Neuronal stem cell (in vitro differentiated cells): Measurements from ENCODE around the gene ZNF683. TPM values are rescaled to one million over a fixed set of nuclear protein-coding genes. Genes with fewer than 3 reads are reported as not detected.
"Not testable (repeated sequence)": the region's sequence is repeated elsewhere in the genome, so short reads cannot be mapped to it uniquely, and the experiment has no call there.

ENCODE experiments used
- DNase-seq: peaks from one replicate; pipeline ENCODE4 v3.0.0-alpha.2; 2013; ENCODE audit warnings: low spot score
- H2AFZ ChIP-seq: one replicate; pipeline ENCODE4 v1.6.1; 2013; ENCODE audit warnings: mild to moderate bottlenecking, low read length, inconsistent platforms
- H2AK5ac ChIP-seq: 2 replicates; pipeline ENCODE4 v1.6.1; 2013; ENCODE audit warnings: low read depth, mild to moderate bottlenecking, inconsistent platforms, low read length, moderate library complexity, mixed read lengths
- H2BK120ac ChIP-seq: 2 replicates; pipeline ENCODE4 v1.6.1; 2013; ENCODE audit warnings: low read depth, mild to moderate bottlenecking, inconsistent platforms, low read length, moderate library complexity, mixed read lengths
- H2BK12ac ChIP-seq: one replicate; pipeline ENCODE4 v1.6.1; 2013; ENCODE audit warnings: low read length, inconsistent platforms
- H2BK15ac ChIP-seq: 2 replicates; pipeline ENCODE4 v1.6.1; 2013; ENCODE audit warnings: mild to moderate bottlenecking, low read length, inconsistent platforms, mixed read lengths
- H2BK5ac ChIP-seq: one replicate; pipeline ENCODE4 v1.6.1; 2013; ENCODE audit warnings: inconsistent platforms, mild to moderate bottlenecking, low read length, moderate library complexity
- H3K14ac ChIP-seq: one replicate; pipeline ENCODE4 v1.6.1; 2013; ENCODE audit warnings: low read length, inconsistent platforms
- H3K18ac ChIP-seq: 2 replicates; pipeline ENCODE4 v1.6.1; 2013; ENCODE audit warnings: low read length, inconsistent platforms
- H3K23ac ChIP-seq: 2 replicates; pipeline ENCODE4 v1.6.1; 2013; ENCODE audit warnings: low read depth, mild to moderate bottlenecking, mixed read lengths, low read length, inconsistent platforms; ENCODE audit not compliant: poor library complexity
- H3K27ac ChIP-seq: replicated peaks from 3 replicates; pipeline ENCODE4 v1.5.1; 2013; ENCODE audit warnings: low read length, inconsistent platforms
- H3K27me3 ChIP-seq, 3 experiments: 2 replicates each; pipeline ENCODE4 v1.6.1; 2013; ENCODE audit warnings: low read length in 3 of 3, mild to moderate bottlenecking in 2 of 3, inconsistent platforms in 1 of 3, low read depth in 1 of 3, mixed read lengths in 1 of 3, moderate library complexity in 1 of 3; ENCODE audit not compliant: control insufficient read depth in 3 of 3, insufficient read depth in 3 of 3
- H3K36me3 ChIP-seq, 2 donors: replicated peaks in 1 of 2; 2 replicates each; pipeline ENCODE4 v1.6.1; 2013; ENCODE audit warnings: low read length in 2 of 2; ENCODE audit not compliant: control insufficient read depth in 2 of 2, insufficient read depth in 2 of 2
- H3K4ac ChIP-seq: 2 replicates; pipeline ENCODE4 v1.6.1; 2013; ENCODE audit warnings: inconsistent platforms, mild to moderate bottlenecking, low read length, moderate library complexity
- H3K4me1 ChIP-seq, 2 donors: 1 replicate in 1 of 2; 2 replicates in 1 of 2; pipeline ENCODE4 v1.6.1; 2013; ENCODE audit warnings: low read length in 2 of 2, low read depth in 1 of 2; ENCODE audit not compliant: control insufficient read depth in 2 of 2, insufficient read depth in 1 of 2
- H3K4me2 ChIP-seq: one replicate; pipeline ENCODE4 v1.6.1; 2013; ENCODE audit warnings: mild to moderate bottlenecking, low read length, inconsistent platforms; ENCODE audit not compliant: insufficient read depth, poor library complexity, severe bottlenecking
- H3K4me3 ChIP-seq, 2 donors: 2 replicates each; pipeline ENCODE4 v1.5.1; 2013; ENCODE audit warnings: low read length in 2 of 2, mild to moderate bottlenecking in 2 of 2, inconsistent platforms in 1 of 2, moderate library complexity in 1 of 2
- H3K79me1 ChIP-seq: one replicate; pipeline ENCODE4 v1.6.1; 2013; ENCODE audit warnings: low read depth, mild to moderate bottlenecking, inconsistent platforms, low read length, moderate library complexity
- H3K9ac ChIP-seq: one replicate; pipeline ENCODE4 v1.6.1; 2013; ENCODE audit warnings: mild to moderate bottlenecking, low read depth, low read length, inconsistent platforms; ENCODE audit not compliant: poor library complexity
- H3K9me3 ChIP-seq, 2 donors: replicated peaks in 1 of 2; 2 replicates each; pipeline versions ENCODE3 to v1.6.1; 2013; ENCODE audit warnings: low read length in 2 of 2, mild to moderate bottlenecking in 2 of 2, inconsistent platforms in 1 of 2, low read depth in 1 of 2, mixed read lengths in 1 of 2, moderate library complexity in 1 of 2; ENCODE audit not compliant: control insufficient read depth in 2 of 2, insufficient read depth in 1 of 2
- H4K8ac ChIP-seq: one replicate; pipeline ENCODE4 v1.6.1; 2013; ENCODE audit warnings: low read depth, mild to moderate bottlenecking, inconsistent platforms, low read length, moderate library complexity
- H4K91ac ChIP-seq: one replicate; pipeline ENCODE4 v1.6.1; 2013; ENCODE audit warnings: low read length, low read depth, mild to moderate bottlenecking, inconsistent platforms; ENCODE audit not compliant: poor library complexity
- WGBS, 2 donors: extraction: QIAGEN DNeasy Blood & Tissue Kit; methylation state at CpG; one replicate each; pipeline ENCODE4 v1.1.7; 2013; ENCODE audit warnings: missing lambda C conversion rate in 2 of 2, mixed read lengths in 1 of 2; ENCODE audit not compliant: insufficient read length in 2 of 2, insufficient replicate concordance in 1 of 2; ENCODE audit errors: extremely low coverage in 2 of 2; 5-methylcytosine and 5-hydroxymethylcytosine counted together
- polyA plus RNA-seq, 2 experiments: library from polyadenylated mRNA; stranded (reverse); fragments of 200-250 nt; gene quantifications; one replicate each; pipeline ENCODE4 v1.2.3, GENCODE V29; 2013

The ZNF683 gene
- polyA plus RNA-seq (2013, experiment 1 of 2) = not detected
- polyA plus RNA-seq (2013, experiment 2 of 2) = not detected

DNA sequence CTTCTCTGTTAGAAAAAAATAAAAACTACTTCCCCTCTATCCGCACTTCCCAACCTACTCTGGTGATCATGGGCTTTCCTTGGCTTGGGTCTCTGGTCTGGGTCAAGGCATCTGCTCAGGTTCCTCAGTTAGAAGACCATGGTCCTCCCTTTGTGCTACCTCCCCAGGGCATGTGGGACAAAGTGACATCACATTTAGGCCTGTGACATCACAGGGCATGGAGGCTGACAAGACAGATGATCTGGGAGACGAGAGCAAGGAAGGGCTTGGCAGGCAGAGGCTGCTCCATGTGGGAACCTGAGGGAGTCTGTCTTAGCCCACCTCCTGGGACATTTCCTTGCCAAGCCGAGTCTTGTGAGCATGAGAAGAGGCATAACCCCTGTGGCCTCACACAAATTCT lies at the start of gene ZNF683:
TSS of gene ZNF683 (minus strand) at position 140 of the 400 bp plus-strand sequence. CDS start 4,179 bp downstream, outside the sequence.
- H3K4ac ChIP-seq, H2BK120ac ChIP-seq, H3K79me1 ChIP-seq, H2AK5ac ChIP-seq, H3K9ac ChIP-seq, H2BK5ac ChIP-seq, H3K4me2 ChIP-seq, H2BK15ac ChIP-seq, H3K4me3 ChIP-seq, H3K36me3 ChIP-seq, H2AFZ ChIP-seq, H3K4me1 ChIP-seq, H2BK12ac ChIP-seq, H4K8ac ChIP-seq, H3K27me3 ChIP-seq, H3K9me3 ChIP-seq, H3K14ac ChIP-seq, H3K27ac ChIP-seq, DNase-seq, H3K23ac ChIP-seq, H4K91ac ChIP-seq: not testable (repeated sequence)
- H3K18ac ChIP-seq = peak within 1 kb of the TSS; percentile 8
- WGBS, 2 donors = no CpG with 5 or more reads among the region's 3 CpGs

DNA sequence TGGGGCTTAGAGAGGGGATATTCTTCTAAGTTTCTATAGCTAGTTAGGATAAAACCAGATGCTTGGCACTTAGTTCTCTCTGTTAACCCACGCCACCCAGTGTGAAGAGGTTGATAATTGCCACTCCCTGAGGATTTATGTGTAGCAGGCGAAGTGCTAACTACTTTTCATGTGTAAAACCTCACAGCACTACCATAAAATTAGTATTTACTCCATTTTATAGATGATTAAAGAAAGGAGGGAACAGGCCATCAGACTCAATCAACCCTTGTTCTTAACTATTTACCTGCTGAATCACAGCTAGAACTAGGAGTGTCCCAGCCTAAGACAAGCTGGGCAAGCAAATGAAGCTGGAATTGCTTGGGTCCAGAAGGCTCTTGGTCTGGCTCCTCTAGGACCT lies 46.9 kb upstream of the ZNF683 start:
- peak overlapping the region; percentile 46 for H3K9ac ChIP-seq
- H3K27me3 ChIP-seq = no peaks in the 10 kb centered on the region
- H2BK15ac ChIP-seq = peak overlapping the region; percentile 20
- no peak overlapping the region for H2BK12ac ChIP-seq
- H2AK5ac ChIP-seq = peak overlapping the region; percentile 44
- H3K4me2 ChIP-seq = peak overlapping the region; percentile 38
- no peaks in the 10 kb centered on the region for H3K9me3 ChIP-seq
- H3K79me1 ChIP-seq = no peaks in the 10 kb centered on the region
- H4K8ac ChIP-seq = no peak overlapping the region
- peaks cover 14 to 86% of the 10 kb centered on the region in 2 donors for H3K36me3 ChIP-seq
- peak overlapping the region; percentile 33 for H2BK5ac ChIP-seq
- H3K23ac ChIP-seq = no peak overlapping the region
- H2BK120ac ChIP-seq = no peak overlapping the region
- H3K18ac ChIP-seq = peak overlapping the region; percentile 59
- H4K91ac ChIP-seq = no peak overlapping the region
- peak overlapping the region; percentile 94 for H3K27ac ChIP-seq
- H3K14ac ChIP-seq = no peak overlapping the region
- WGBS, 2 donors = no CpG with 5 or more reads among the region's 2 CpGs
- peaks cover 27 to 33% of the 10 kb centered on the region in 2 donors for H3K4me1 ChIP-seq
- H3K4me3 ChIP-seq = no peak overlapping the region
- H3K4ac ChIP-seq = no peak overlapping the region
- DNase-seq = no peak
- H2AFZ ChIP-seq = no peak overlapping the region

DNA sequence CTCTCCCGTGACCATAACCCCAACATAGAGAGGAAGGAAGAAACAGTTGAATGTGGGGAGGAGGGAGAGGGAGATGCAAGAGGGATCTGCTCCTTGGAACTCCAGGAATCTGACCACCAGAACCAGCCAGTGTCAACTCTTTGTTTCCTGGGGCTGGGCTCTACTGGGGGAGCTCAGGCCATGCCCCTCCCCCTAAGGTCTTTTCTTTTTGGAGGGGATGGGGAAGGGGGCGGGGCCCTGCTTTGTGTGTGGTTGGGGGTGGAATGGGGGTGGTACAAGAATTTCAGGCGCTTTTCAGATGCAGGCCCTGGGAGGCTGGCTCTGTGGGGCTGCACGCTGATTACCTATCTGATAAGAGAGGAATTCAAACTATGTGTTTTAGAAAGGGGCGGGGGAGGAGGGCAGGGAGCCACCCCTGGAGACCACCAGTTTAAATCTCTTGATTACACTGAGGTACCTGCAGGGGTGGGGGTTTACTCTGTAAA lies 46.4 kb upstream of the ZNF683 start:
- H2AK5ac ChIP-seq = no peak overlapping the region
- DNase-seq = peak; percentile 96
- H3K4me2 ChIP-seq = peak overlapping the region; percentile 51
- H3K14ac ChIP-seq = no peak overlapping the region
- no peaks in the 10 kb centered on the region for H3K9me3 ChIP-seq
- H3K27ac ChIP-seq = peak overlapping the region; percentile 99
- no peak overlapping the region for H4K91ac ChIP-seq
- no peak overlapping the region for H3K23ac ChIP-seq
- no peak overlapping the region for H3K18ac ChIP-seq
- H3K27me3 ChIP-seq = no peaks in the 10 kb centered on the region
- no peak overlapping the region for H3K4ac ChIP-seq
- no peak overlapping the region for H2BK12ac ChIP-seq
- H3K9ac ChIP-seq = no peak overlapping the region
- no peaks in the 10 kb centered on the region for H3K79me1 ChIP-seq
- no peak overlapping the region for H2BK5ac ChIP-seq
- H3K4me3 ChIP-seq = no peak overlapping the region
- WGBS, 2 donors = no CpG with 5 or more reads among the region's 5 CpGs
- no peak overlapping the region for H2AFZ ChIP-seq
- peaks cover 27 to 33% of the 10 kb centered on the region in 2 donors for H3K4me1 ChIP-seq
- no peak overlapping the region for H2BK15ac ChIP-seq
- H4K8ac ChIP-seq = no peak overlapping the region
- H3K36me3 ChIP-seq = peaks cover 14 to 86% of the 10 kb centered on the region in 2 donors
- H2BK120ac ChIP-seq = no peak overlapping the region

DNA sequence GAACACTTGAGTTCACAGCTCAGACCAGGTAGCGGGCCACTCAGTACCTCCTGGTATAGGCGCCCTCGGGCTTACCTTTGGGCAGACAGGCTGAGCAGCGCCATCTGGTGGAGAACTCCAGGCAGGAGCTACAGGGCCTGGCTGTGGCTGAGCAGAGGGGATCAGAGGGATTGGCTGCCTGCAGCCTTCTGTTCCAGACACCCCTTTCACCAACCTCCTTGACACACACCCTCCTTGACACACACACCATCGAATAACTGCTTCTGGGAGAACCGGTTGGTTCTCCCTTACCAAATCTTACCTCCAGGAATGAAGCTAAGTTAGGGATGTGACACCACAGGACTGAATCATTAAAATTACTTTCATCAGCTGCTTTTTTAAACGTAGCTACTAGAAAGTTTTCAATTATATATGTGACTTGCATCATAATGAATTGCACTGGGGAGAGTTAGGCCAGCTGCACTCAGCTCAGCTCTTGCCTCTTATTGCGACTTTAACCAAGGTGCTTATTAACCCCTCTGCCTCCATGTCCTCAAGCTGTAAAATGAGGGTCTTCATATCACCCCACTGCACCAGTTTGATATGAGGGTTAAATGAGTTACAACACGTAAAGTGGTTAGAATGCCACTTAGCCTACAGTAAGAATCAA lies 44.7 kb upstream of the ZNF683 start:
- Histone ChIP-seq H3K18ac (no peak overlapping the region), H3K4me1 (peaks cover 24 to 46% of the 10 kb centered on the region in 2 donors), H2BK12ac (no peak overlapping the region)

More for the DNA sequence above, 44.7 kb upstream of the ZNF683 start:
- Histone ChIP-seq H3K36me3 (peaks cover 12 to 88% of the 10 kb centered on the region in 2 donors), H4K91ac (no peak overlapping the region), H3K14ac (no peak overlapping the region), H2AFZ (no peak overlapping the region), H3K4ac (no peak overlapping the region), H3K9ac (no peak overlapping the region), H3K27me3 (no peaks in the 10 kb centered on the region), H3K4me2 (peak overlapping the region; percentile 27), H2BK5ac (no peak overlapping the region), H2BK15ac (no peak overlapping the region), H3K23ac (no peak overlapping the region), H3K79me1 (no peaks in the 10 kb centered on the region), H3K27ac (peak overlapping the region; percentile 99), H2AK5ac (no peak overlapping the region), H2BK120ac (no peak overlapping the region), H4K8ac (no peak overlapping the region), H3K9me3 (no peaks in the 10 kb centered on the region), H3K4me3 (no peak overlapping the region)
- WGBS, 2 donors = no CpG with 5 or more reads among the region's 9 CpGs
- DNase-seq = peak; percentile 85
